H1 (cell line): ENCODE results near the gene OPCML. TPM values are rescaled to one million over a fixed set of nuclear protein-coding genes. Genes with fewer than 3 reads are reported as not detected.

Experiments used
- CTCF ChIA-PET: fragments of 300-600 bp; sonication (Branson Sonifier 250); formaldehyde crosslinking; loops from one replicate; lab custom pipeline; 2021; ENCODE audit not compliant: partially characterized antibody; lab: Charles Lee
- POLR2A ChIA-PET: fragments of 300-600 bp; sonication (Branson Sonifier 250); formaldehyde crosslinking; loops from one replicate; lab custom pipeline; 2021; ENCODE audit warnings: inconsistent platforms; ENCODE audit not compliant: partially characterized antibody; lab: Charles Lee
- DNase-seq, 2 experiments: peaks; one replicate each; pipeline versions ENCODE4 v3.0.0 to v3.0.0-alpha.2; 2010 to 2022; ENCODE audit warnings: low spot score in 2 of 2, low read depth in 1 of 2, mixed read lengths in 1 of 2
- FAIRE-seq: peaks from 2 replicates; lab custom pipeline; 2011; peaks lifted over from hg19 to GRCh38; lab: Jason Lieb, UNC
- H2AFZ ChIP-seq: 2 replicates; pipeline ENCODE4 v1.8.1; 2012; ENCODE audit warnings: low read length, inconsistent platforms
- H2AK5ac ChIP-seq: 2 replicates; pipeline ENCODE4 v1.6.1; 2013; ENCODE audit warnings: low read depth, low read length
- H2BK120ac ChIP-seq: replicated peaks from 2 replicates; pipeline ENCODE3; 2013; ENCODE audit warnings: low read depth, low read length, inconsistent platforms
- H2BK12ac ChIP-seq: 2 replicates; pipeline ENCODE4 v1.6.1; 2013; ENCODE audit warnings: low read depth, low read length
- H2BK15ac ChIP-seq: 2 replicates; pipeline ENCODE4 v1.6.1; 2013; ENCODE audit warnings: low read length
- H2BK20ac ChIP-seq: 2 replicates; pipeline ENCODE4 v1.6.1; 2013; ENCODE audit warnings: low read length
- H2BK5ac ChIP-seq: 2 replicates; pipeline ENCODE4 v1.6.1; 2013; ENCODE audit warnings: low read depth, low read length
- H3K14ac ChIP-seq: 2 replicates; pipeline ENCODE4 v1.6.1; 2013; ENCODE audit warnings: inconsistent platforms; ENCODE audit not compliant: insufficient read length
- H3K18ac ChIP-seq: 2 replicates; pipeline ENCODE4 v1.6.1; 2013; ENCODE audit warnings: low read length; ENCODE audit errors: extremely low read depth
- H3K23ac ChIP-seq: 2 replicates; pipeline ENCODE4 v1.6.1; 2013; ENCODE audit warnings: inconsistent platforms; ENCODE audit not compliant: insufficient read length
- H3K23me2 ChIP-seq: 2 replicates; pipeline ENCODE4 v1.6.1; 2013; ENCODE audit warnings: low read depth, low read length
- H3K27ac ChIP-seq: 2 replicates; pipeline ENCODE4 v1.6.1; 2011; ENCODE audit warnings: low read depth, low read length, inconsistent platforms
- H3K27me3 ChIP-seq, 4 experiments: replicated peaks in 1 of 4; 1 replicate in 1 of 4; 2 replicates in 3 of 4; pipeline versions ENCODE4 v1.6.1 to v1.8.1; 2011 to 2013; ENCODE audit warnings: low read length in 3 of 4, mild to moderate bottlenecking in 3 of 4, inconsistent platforms in 2 of 4, mixed read lengths in 2 of 4, moderate library complexity in 1 of 4; ENCODE audit not compliant: control insufficient read depth in 3 of 4, insufficient read depth in 3 of 4; ENCODE audit errors: extremely low read depth in 1 of 4
- H3K36me3 ChIP-seq, 4 experiments: 2 replicates each; pipeline versions ENCODE4 v1.6.1 to v1.8.1; 2011 to 2013; ENCODE audit warnings: mild to moderate bottlenecking in 4 of 4, low read length in 3 of 4, moderate library complexity in 2 of 4, control low read depth in 1 of 4, inconsistent platforms in 1 of 4; ENCODE audit not compliant: insufficient read depth in 4 of 4, control insufficient read depth in 2 of 4
- H3K4ac ChIP-seq: replicated peaks from 2 replicates; pipeline ENCODE3; 2013; ENCODE audit warnings: low read length, low read depth, mixed read lengths, inconsistent platforms; ENCODE audit not compliant: insufficient read length
- H3K4me1 ChIP-seq, 4 experiments: replicated peaks in 1 of 4; 1 replicate in 1 of 4; 2 replicates in 3 of 4; pipeline versions ENCODE4 v1.6.1 to v1.8.1; 2011 to 2013; ENCODE audit warnings: low read length in 3 of 4, inconsistent platforms in 2 of 4, mixed read lengths in 1 of 4; ENCODE audit not compliant: insufficient read depth in 4 of 4, control insufficient read depth in 3 of 4
- H3K4me2 ChIP-seq, 2 experiments: 2 replicates each; pipeline versions ENCODE4 v1.6.1 to v1.8.1; 2011 to 2013; ENCODE audit warnings: low read depth in 2 of 2, low read length in 2 of 2, control low read depth in 1 of 2, inconsistent platforms in 1 of 2, mild to moderate bottlenecking in 1 of 2; ENCODE audit not compliant: insufficient read depth in 1 of 2
- H3K4me3 ChIP-seq, 4 experiments: fragments of 200-600, 300-600 bp in 1 of 4; sonication (generic), shearing (Covaris generic), sonication (Bioruptor Twin) in 1 of 4; 2 replicates each; pipeline versions ENCODE4 v1.5.1 to v1.8.1; 2011 to 2016; ENCODE audit warnings: low read length in 4 of 4, low read depth in 3 of 4, control low read depth in 2 of 4, inconsistent platforms in 2 of 4, mild to moderate bottlenecking in 2 of 4, mixed read lengths in 1 of 4, moderate library complexity in 1 of 4; ENCODE audit not compliant: insufficient read depth in 2 of 4; ENCODE audit errors: extremely low read depth in 1 of 4
- H3K56ac ChIP-seq: replicated peaks from 2 replicates; pipeline ENCODE3; 2013; ENCODE audit warnings: low read depth, mild to moderate bottlenecking, mixed read lengths, low read length, inconsistent platforms; ENCODE audit not compliant: insufficient read length
- H3K79me1 ChIP-seq: 2 replicates; pipeline ENCODE4 v1.6.1; 2013; ENCODE audit warnings: low read depth, low read length, control low read depth
- H3K79me2 ChIP-seq, 2 experiments: 2 replicates each; pipeline versions ENCODE4 v1.6.1 to v1.8.1; 2012 to 2013; ENCODE audit warnings: low read length in 2 of 2, mild to moderate bottlenecking in 2 of 2, inconsistent platforms in 1 of 2; ENCODE audit not compliant: insufficient read depth in 2 of 2, control insufficient read depth in 1 of 2
- H3K9ac ChIP-seq, 4 experiments: replicated peaks in 1 of 4; 1 replicate in 1 of 4; 2 replicates in 3 of 4; pipeline versions ENCODE4 v1.6.1 to v1.8.1; 2011 to 2013; ENCODE audit warnings: low read depth in 3 of 4, low read length in 3 of 4, control low read depth in 2 of 4, mild to moderate bottlenecking in 2 of 4, moderate library complexity in 2 of 4, inconsistent platforms in 1 of 4; ENCODE audit errors: extremely low read depth in 1 of 4
- H3K9me3 ChIP-seq, 2 experiments: 2 replicates each; pipeline versions ENCODE4 v1.6.1 to v1.8.1; 2012 to 2013; ENCODE audit warnings: mild to moderate bottlenecking in 2 of 2, moderate library complexity in 2 of 2, control low read depth in 1 of 2, inconsistent platforms in 1 of 2, low read depth in 1 of 2, low read length in 1 of 2, mixed read lengths in 1 of 2; ENCODE audit not compliant: insufficient read depth in 2 of 2
- H4K20me1 ChIP-seq, 2 experiments: replicated peaks in 1 of 2; 2 replicates each; pipeline versions ENCODE3 to v1.8.1; 2011 to 2013; ENCODE audit warnings: inconsistent platforms in 2 of 2, low read length in 2 of 2, mild to moderate bottlenecking in 1 of 2; ENCODE audit not compliant: insufficient read depth in 2 of 2, control insufficient read depth in 1 of 2
- H4K5ac ChIP-seq: 2 replicates; pipeline ENCODE4 v1.6.1; 2013; ENCODE audit warnings: low read length, low read depth, mixed read lengths, inconsistent platforms; ENCODE audit not compliant: insufficient read length
- H4K8ac ChIP-seq: 2 replicates; pipeline ENCODE4 v1.8.0; 2013; ENCODE audit warnings: mild to moderate bottlenecking, moderate library complexity, low read length, inconsistent platforms; ENCODE audit not compliant: insufficient read depth; ENCODE audit errors: extremely low read depth
- H4K91ac ChIP-seq: replicated peaks from 2 replicates; pipeline ENCODE3; 2013; ENCODE audit warnings: low read length, mixed read lengths, inconsistent platforms; ENCODE audit not compliant: insufficient read length
- CTBP2 ChIP-seq: IDR thresholded peaks from 2 replicates; pipeline ENCODE4 v1.7.0; 2011; ENCODE audit warnings: borderline replicate concordance, mild to moderate bottlenecking, moderate library complexity, mixed read lengths, low read length; ENCODE audit not compliant: insufficient read depth, insufficient read length
- FOSL1 ChIP-seq: IDR thresholded peaks from 2 replicates; pipeline ENCODE4 v1.6.1; 2011; ENCODE audit warnings: mild to moderate bottlenecking, low read depth, low read length, moderate library complexity; ENCODE audit not compliant: insufficient read depth
- KDM1A ChIP-seq: fragments of 200-600, 300-600 bp; sonication (generic); IDR thresholded peaks from 2 replicates; pipeline ENCODE4 v1.7.1; 2016; ENCODE audit warnings: mild to moderate bottlenecking, low read length, borderline replicate concordance
- MAFK ChIP-seq: IDR thresholded peaks from 2 replicates; pipeline ENCODE4 v1.6.1; 2012; ENCODE audit warnings: low read depth, mild to moderate bottlenecking, improper control_type of control experiment, low read length
- RFX5 ChIP-seq: IDR thresholded peaks from 2 replicates; pipeline ENCODE4 v1.6.1; 2011; ENCODE audit warnings: low read depth, low read length, improper control_type of control experiment, borderline replicate concordance
- RXRA ChIP-seq: IDR thresholded peaks from 2 replicates; pipeline ENCODE4 v1.6.1; 2011; ENCODE audit warnings: low read depth, mild to moderate bottlenecking, low read length, moderate library complexity; ENCODE audit not compliant: insufficient read depth
- SRF ChIP-seq: IDR thresholded peaks from 2 replicates; pipeline ENCODE4 v1.6.1; 2011; ENCODE audit warnings: mild to moderate bottlenecking, low read depth, low read length, moderate library complexity
- TAF1 ChIP-seq: IDR thresholded peaks from 2 replicates; pipeline ENCODE4 v1.6.1; 2011; ENCODE audit warnings: mild to moderate bottlenecking, low read depth, low read length
- TBP ChIP-seq: IDR thresholded peaks from 2 replicates; pipeline ENCODE4 v1.6.1; 2011; ENCODE audit warnings: low read depth, low read length, improper control_type of control experiment
- TCF12 ChIP-seq: IDR thresholded peaks from 2 replicates; pipeline ENCODE4 v1.6.1; 2011; ENCODE audit warnings: low read depth, mild to moderate bottlenecking, low read length
- WGBS, 2 experiments: shearing (Covaris generic) in 1 of 2; methylation state at CpG; one replicate each; pipeline versions ENCODE4 v1.1.6 to v1.1.7; 2013 to 2015; ENCODE audit warnings: low lambda C conversion rate in 2 of 2, mixed read lengths in 2 of 2, inconsistent platforms in 1 of 2, low coverage in 1 of 2, missing lambda C conversion rate in 1 of 2; ENCODE audit not compliant: insufficient replicate concordance in 2 of 2, insufficient coverage in 1 of 2, insufficient read length in 1 of 2; ENCODE audit errors: extremely low coverage in 1 of 2, missing lambda C conversion rate in 1 of 2; 5-methylcytosine and 5-hydroxymethylcytosine counted together
- polyA plus RNA-seq, 7 experiments: library from polyadenylated mRNA; depleted of rRNA in 3 of 7; stranded (reverse) in 5 of 7; unstranded in 2 of 7; fragments of >200 nt in 5 of 7; fragments of 200-250 nt in 2 of 7; gene quantifications; 1 replicate in 5 of 7; 2 replicates in 1 of 7; 4 replicates in 1 of 7; pipeline versions ENCODE4 v1.2.1 to v1.2.3, GENCODE V29; 2011 to 2013; ENCODE audit warnings: missing spikeins in 2 of 7, mixed read lengths in 2 of 7
- total RNA-seq: library from RNA; stranded (reverse); fragmentation: NEBNext Ultra II Directional; extraction: Animal tissue kit (Norgen Biotek cat#: 25700); gene quantifications from 2 replicates; pipeline ENCODE4 v1.2.1, GENCODE V29; 2021
- TF ChIP-seq, protein P1 (sequence below): IDR thresholded peaks from 2 replicates; pipeline ENCODE4 v1.6.1; 2011; ENCODE audit warnings: low read length, improper control_type of control experiment

Gene OPCML
- total and polyA plus RNA-seq, 2 of the 8 experiments (the other 6 are each of a cell fraction or from before 2014, with no cell fraction given): 2.3 to 3.1 TPM

DNA sequence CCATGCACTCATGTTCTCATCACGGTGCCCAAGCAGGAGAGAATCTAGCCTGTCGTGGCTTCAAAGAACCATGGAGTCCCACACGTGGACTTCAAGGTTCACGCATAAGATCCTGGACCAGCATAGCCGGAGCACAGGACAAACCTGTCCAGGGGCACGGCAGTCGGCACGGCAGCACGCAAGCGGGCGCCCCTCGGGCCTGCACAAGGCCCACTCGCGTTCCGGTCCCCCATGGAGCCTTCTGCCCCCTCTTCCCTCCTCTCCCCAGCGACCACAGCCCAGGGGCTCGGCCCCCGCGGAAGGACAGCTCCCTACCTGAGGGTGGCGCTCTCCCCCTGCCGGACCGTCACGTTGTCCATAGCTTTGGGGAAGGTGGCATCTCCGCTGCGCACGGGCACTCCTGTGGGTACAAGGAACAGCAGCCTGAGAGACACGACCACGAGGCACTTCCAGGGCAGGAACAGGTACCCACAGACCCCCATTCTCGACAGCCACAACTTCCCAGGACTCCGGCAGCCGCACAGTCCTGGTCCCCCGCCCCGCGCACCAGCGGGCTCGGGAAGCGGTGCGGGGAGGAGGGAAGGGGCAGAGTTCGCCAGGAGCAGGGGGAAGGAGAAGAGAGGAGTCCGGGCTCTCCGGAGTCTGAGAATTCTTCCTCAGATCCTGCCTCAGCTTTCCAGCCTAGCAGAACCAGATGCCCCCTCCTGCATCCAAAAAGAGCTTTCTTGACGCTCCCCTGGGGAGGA, 589.5 kb downstream of the OPCML start:
- H3K79me1 ChIP-seq: no peaks in the 10 kb centered on the region
- no peak overlapping the region for H2BK5ac ChIP-seq
- peak overlapping the region; percentile 98 to 100 for H3K4me2 ChIP-seq
- H3K27ac ChIP-seq: no peak overlapping the region
- 21% methylated on average over 27 of the region's 42 CpGs; no CpG with 5 or more reads in 1 of the 2 experiments for WGBS, 2 experiments
- peak in 1 of 2 experiments; percentile 85 for DNase-seq
- no peak overlapping the region for H3K4ac ChIP-seq
- H3K56ac ChIP-seq: no peak overlapping the region
- H3K14ac ChIP-seq: no peak overlapping the region
- CTCF ChIA-PET: interaction anchor here (0.6 to 9.7 kb wide), 44 partner anchors 9 to 1254 kb away, joined by 3 to 131 read pairs (median 4); no protein-coding TSS in a partner anchor
- H3K18ac ChIP-seq: no peak overlapping the region
- H3K9ac ChIP-seq: no peak overlapping the region; a peak in 1 of 7 replicates
- H3K23me2 ChIP-seq: peaks cover 14% of the 10 kb centered on the region; the same call in 1 of the 2 replicates
- H4K20me1 ChIP-seq: peaks cover 0 to 3% of the 10 kb centered on the region in 2 experiments
- FAIRE-seq: peak; percentile 19
- H2BK20ac ChIP-seq: no peak overlapping the region
- POLR2A ChIA-PET: no interaction called here
- H3K79me2 ChIP-seq: no peaks in the 10 kb centered on the region
- no peak overlapping the region for H4K5ac ChIP-seq
- H2BK15ac ChIP-seq: no peak overlapping the region
- peaks cover 0 to 33% (median 26%) of the 10 kb centered on the region in 4 experiments; a peak in 6 of 7 replicates for H3K27me3 ChIP-seq
- H2BK120ac ChIP-seq: no peak overlapping the region
- no peak overlapping the region for H4K91ac ChIP-seq
- H2AFZ ChIP-seq: peak overlapping the region; percentile 80; the same call in 1 of the 2 replicates
- H2AK5ac ChIP-seq: no peak overlapping the region
- peak overlapping the region; percentile 51 to 72 (median 68) for H3K4me3 ChIP-seq
- H3K36me3 ChIP-seq: no peaks in the 10 kb centered on the region
- H3K23ac ChIP-seq: no peak overlapping the region
- peaks cover 0 to 4% (median 3%) of the 10 kb centered on the region in 4 experiments; a peak in 5 of 7 replicates for H3K4me1 ChIP-seq
- peak overlapping the region; percentile 25; the same call in 1 of the 2 replicates for H4K8ac ChIP-seq
- no peak overlapping the region for H2BK12ac ChIP-seq
- no peaks in the 10 kb centered on the region for H3K9me3 ChIP-seq
- TF ChIP-seq RXRA (no peak), TBP (no peak), FOSL1 (no peak), MAFK (no peak), SRF (no peak), RFX5 (no peak), KDM1A (0 out of 2 replicates have a peak, but pooled peaks have one; percentile 13), TCF12 (no peak), CTBP2 (peak; percentile 76), TAF1 (no peak)
- TF ChIP-seq, protein P1, sequence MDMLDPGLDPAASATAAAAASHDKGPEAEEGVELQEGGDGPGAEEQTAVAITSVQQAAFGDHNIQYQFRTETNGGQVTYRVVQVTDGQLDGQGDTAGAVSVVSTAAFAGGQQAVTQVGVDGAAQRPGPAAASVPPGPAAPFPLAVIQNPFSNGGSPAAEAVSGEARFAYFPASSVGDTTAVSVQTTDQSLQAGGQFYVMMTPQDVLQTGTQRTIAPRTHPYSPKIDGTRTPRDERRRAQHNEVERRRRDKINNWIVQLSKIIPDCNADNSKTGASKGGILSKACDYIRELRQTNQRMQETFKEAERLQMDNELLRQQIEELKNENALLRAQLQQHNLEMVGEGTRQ: no peak
